Stimulated activated CD4-positive, alpha-beta T cell treated with anti-CD3 and anti-CD28 coated beads, Interleukin-4, amount 100 ng/mL, for 48 hours (primary cell): ENCODE results near the gene GLT6D1.
A peak's percentile ranks its signal among the peaks of the same experiment; 100 is the strongest.

Experiments used
- DNase-seq, 2 donors: peaks; one replicate each; pipeline ENCODE4 v3.0.0-alpha.2; 2020; ENCODE audit warnings: low read depth in 2 of 2

The GLT6D1 gene

GRCh38 chr9:135608294-135608998, 30.9 kb downstream of the GLT6D1 start:
- no peak for DNase-seq

GRCh38 chr9:135607401-135608293, 31.7 kb downstream of the GLT6D1 start:
- no peak for DNase-seq

- DNase-seq: no peak
These were observed 32.5 kb downstream of the GLT6D1 start for GRCh38 chr9:135606885-135607259.

GRCh38 chr9:135605238-135605781, 34.0 kb downstream of the GLT6D1 start:
- no peak for DNase-seq

- no peak for DNase-seq
These were observed 34.7 kb downstream of the GLT6D1 start for GRCh38 chr9:135604437-135605237.

- peak; percentile 20 to 55 for DNase-seq
These were observed 36.4 kb downstream of the GLT6D1 start for GRCh38 chr9:135602789-135603481.

- DNase-seq: no peak
These were observed 37.4 kb downstream of the GLT6D1 start for GRCh38 chr9:135601988-135602387.

GRCh38 chr9:135600296-135600817, 39.0 kb downstream of the GLT6D1 start:
- no peak for DNase-seq

GRCh38 chr9:135596211-135596610, 43.1 kb downstream of the GLT6D1 start:
- DNase-seq: no peak

GRCh38 chr9:135592625-135593024, 46.7 kb downstream of the GLT6D1 start:
- DNase-seq: no peak

- DNase-seq: no peak
These were observed 47.1 kb downstream of the GLT6D1 start for GRCh38 chr9:135592331-135592590.

- DNase-seq: no peak
These were observed 47.6 kb downstream of the GLT6D1 start for GRCh38 chr9:135591506-135592330.

GRCh38 chr9:135590486-135591079, 48.8 kb downstream of the GLT6D1 start:
- DNase-seq: no peak

GRCh38 chr9:135589596-135590485, 49.5 kb downstream of the GLT6D1 start:
- DNase-seq: no peak

GRCh38 chr9:135588886-135589595, 50.3 kb downstream of the GLT6D1 start:
- DNase-seq: no peak

- no peak for DNase-seq
These were observed 51.0 kb downstream of the GLT6D1 start for GRCh38 chr9:135588371-135588770.

- DNase-seq: no peak
These were observed 51.7 kb downstream of the GLT6D1 start for GRCh38 chr9:135587658-135588057.

- DNase-seq: no peak
These were observed 52.7 kb downstream of the GLT6D1 start for GRCh38 chr9:135586601-135587109.
